Measurements from ENCODE around the gene DMAP1.

DNA sequence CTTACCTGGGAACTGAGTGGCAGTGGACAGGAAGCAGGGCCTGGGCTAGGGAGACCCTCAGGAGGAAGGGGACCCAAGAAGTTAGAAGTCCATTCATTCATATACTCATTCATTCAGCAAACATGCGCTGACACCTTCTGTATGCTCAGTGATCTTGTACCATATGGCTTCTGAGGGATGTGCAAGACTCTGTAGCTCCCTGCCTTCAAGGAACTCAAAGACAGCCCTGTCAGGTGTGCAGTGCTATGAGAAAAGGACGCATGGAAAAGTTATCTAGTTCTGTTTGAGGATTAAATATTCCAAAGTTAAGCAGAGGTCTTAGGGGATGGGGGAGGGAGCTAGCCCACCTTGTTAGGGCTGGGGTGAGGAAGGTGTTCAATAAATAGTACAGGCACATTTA is 12.5 kb downstream of the DMAP1 start:
- TF ChIP-seq, protein P1, sequence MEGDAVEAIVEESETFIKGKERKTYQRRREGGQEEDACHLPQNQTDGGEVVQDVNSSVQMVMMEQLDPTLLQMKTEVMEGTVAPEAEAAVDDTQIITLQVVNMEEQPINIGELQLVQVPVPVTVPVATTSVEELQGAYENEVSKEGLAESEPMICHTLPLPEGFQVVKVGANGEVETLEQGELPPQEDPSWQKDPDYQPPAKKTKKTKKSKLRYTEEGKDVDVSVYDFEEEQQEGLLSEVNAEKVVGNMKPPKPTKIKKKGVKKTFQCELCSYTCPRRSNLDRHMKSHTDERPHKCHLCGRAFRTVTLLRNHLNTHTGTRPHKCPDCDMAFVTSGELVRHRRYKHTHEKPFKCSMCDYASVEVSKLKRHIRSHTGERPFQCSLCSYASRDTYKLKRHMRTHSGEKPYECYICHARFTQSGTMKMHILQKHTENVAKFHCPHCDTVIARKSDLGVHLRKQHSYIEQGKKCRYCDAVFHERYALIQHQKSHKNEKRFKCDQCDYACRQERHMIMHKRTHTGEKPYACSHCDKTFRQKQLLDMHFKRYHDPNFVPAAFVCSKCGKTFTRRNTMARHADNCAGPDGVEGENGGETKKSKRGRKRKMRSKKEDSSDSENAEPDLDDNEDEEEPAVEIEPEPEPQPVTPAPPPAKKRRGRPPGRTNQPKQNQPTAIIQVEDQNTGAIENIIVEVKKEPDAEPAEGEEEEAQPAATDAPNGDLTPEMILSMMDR (conservative IDR thresholded peaks at IDR 0.05; ENCODE audit: low read depth, low read length) = no peak
- no peak for TF ChIP-seq EZH2 (IDR thresholded peaks at IDR 0.05; ENCODE audit: borderline replicate concordance, low read depth, low read length, poor library complexity, severe bottlenecking)

All from A673 (cell line).